Loucy (cell line): Measurements from ENCODE around the gene PEF1.

Experiments used
- CTCF ChIP-seq: fragments of 200-600 bp; sonication (generic); conservative IDR thresholded peaks from 2 replicates; pipeline ENCODE4 v1.5.1; 2014; ENCODE audit warnings: mild to moderate bottlenecking, antibody characterized with exemption, low read length
- EZH2phosphoT487 ChIP-seq: fragments of 200-600 bp; IDR thresholded peaks from 2 replicates; pipeline ENCODE4 v1.6.1; 2018; ENCODE audit warnings: antibody characterized with exemption, mild to moderate bottlenecking, moderate library complexity, borderline replicate concordance

GRCh38 chr1:31679676-31680230 is 35.1 kb upstream of the PEF1 start:
- TF ChIP-seq CTCF (no peak), EZH2phosphoT487 (no peak)
